ENCODE measurements around the gene NSFL1C.

NSFL1C gene

DNA sequence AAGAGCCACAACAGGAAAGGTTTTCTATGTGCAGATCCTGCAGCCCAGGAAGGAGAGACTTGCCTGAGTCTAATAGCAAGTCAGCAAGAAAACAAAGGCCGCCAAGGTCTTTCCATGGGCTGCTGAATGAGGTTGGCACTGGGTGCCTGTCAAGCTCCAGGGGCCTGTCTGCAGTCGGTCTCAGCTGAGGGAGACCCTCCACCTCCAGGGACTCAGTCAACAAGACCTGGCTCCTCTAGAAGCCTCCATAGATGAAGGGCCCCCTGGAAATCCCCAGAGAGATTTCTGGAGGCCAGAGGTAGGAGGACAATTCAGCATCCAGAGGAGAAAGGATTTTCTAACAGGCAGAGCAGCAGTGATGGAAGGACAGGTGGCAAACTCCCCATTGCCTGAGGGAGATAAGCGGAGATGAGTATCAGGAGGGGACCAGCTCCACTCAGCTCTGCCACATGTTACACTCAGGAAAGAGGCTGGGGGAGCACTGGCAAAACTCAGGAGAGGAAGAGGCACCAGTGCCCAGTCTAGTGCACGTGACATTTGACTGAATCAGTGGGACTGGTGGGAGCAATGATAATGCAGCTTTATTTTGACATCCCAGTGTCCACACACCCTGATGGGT lies 40.3 kb downstream of the NSFL1C start:
- no peak for DNase-seq (ENCODE audit: extremely low read depth, insufficient read length)
- TF ChIP-seq CTCF (IDR thresholded peaks at IDR 0.05; ENCODE audit: insufficient read depth, low read length, poor library complexity, severe bottlenecking) = no peak
- Histone ChIP-seq H3K4me3 (replicated peaks; ENCODE audit: low read depth, low read length) (no peak overlapping the region), H3K36me3 (ENCODE audit: control insufficient read depth, insufficient read depth, low read length) (no peaks in the 10 kb centered on the region), H3K27me3 (replicated peaks; ENCODE audit: control insufficient read depth, insufficient read depth, low read length) (no peaks in the 10 kb centered on the region; the same call in 1 of the 2 replicates)

GRCh38 chr20:1424336-1424735 lies 42.3 kb downstream of the NSFL1C start:
- no peaks in the 10 kb centered on the region for H3K36me3 ChIP-seq (ENCODE audit: control insufficient read depth, insufficient read depth, low read length)
- TF ChIP-seq CTCF (IDR thresholded peaks at IDR 0.05; ENCODE audit: insufficient read depth, low read length, poor library complexity, severe bottlenecking) = no peak
- no peaks in the 10 kb centered on the region; the same call in 1 of the 2 replicates for H3K27me3 ChIP-seq (replicated peaks; ENCODE audit: control insufficient read depth, insufficient read depth, low read length)
- no peak for DNase-seq (ENCODE audit: extremely low read depth, insufficient read length)
- H3K4me3 ChIP-seq (replicated peaks; ENCODE audit: low read depth, low read length) = no peak overlapping the region

- no peak for DNase-seq (ENCODE audit: extremely low read depth, insufficient read length)
- Histone ChIP-seq H3K27me3 (replicated peaks; ENCODE audit: control insufficient read depth, insufficient read depth, low read length) (no peaks in the 10 kb centered on the region; the same call in 1 of the 2 replicates), H3K36me3 (ENCODE audit: control insufficient read depth, insufficient read depth, low read length) (no peaks in the 10 kb centered on the region), H3K4me3 (replicated peaks; ENCODE audit: low read depth, low read length) (no peak overlapping the region)
- TF ChIP-seq CTCF (IDR thresholded peaks at IDR 0.05; ENCODE audit: insufficient read depth, low read length, poor library complexity, severe bottlenecking) = peak; percentile 11
Measured at GRCh38 chr20:1423625-1424106, 43.0 kb downstream of the NSFL1C start.

DNA sequence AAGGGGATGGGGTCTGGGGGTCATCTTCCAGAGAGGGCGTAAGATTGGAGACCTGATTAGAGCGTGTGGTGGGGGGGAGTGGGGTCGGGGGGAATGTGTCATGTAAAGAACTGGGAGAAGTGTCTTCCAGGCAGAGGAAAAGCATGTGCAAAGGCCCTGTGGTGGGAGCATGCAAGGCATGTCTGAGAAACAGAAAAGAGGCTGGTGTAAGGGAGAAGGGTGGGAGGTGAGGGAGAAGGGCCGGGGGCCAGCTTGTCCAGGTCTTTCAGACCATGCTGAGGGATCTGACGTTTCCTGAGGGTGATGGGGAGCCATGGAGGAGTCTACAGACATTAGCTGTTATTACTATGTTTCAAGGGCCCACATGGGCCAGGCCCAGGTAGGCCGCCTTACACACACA lies 43.4 kb downstream of the NSFL1C start:
- no peaks in the 10 kb centered on the region for H3K36me3 ChIP-seq (ENCODE audit: control insufficient read depth, insufficient read depth, low read length)
- no peak for DNase-seq (ENCODE audit: extremely low read depth, insufficient read length)
- H3K4me3 ChIP-seq (replicated peaks; ENCODE audit: low read depth, low read length) = no peak overlapping the region
- H3K27me3 ChIP-seq (replicated peaks; ENCODE audit: control insufficient read depth, insufficient read depth, low read length) = no peaks in the 10 kb centered on the region; the same call in 1 of the 2 replicates
- TF ChIP-seq CTCF (IDR thresholded peaks at IDR 0.05; ENCODE audit: insufficient read depth, low read length, poor library complexity, severe bottlenecking) = no peak

- Histone ChIP-seq H3K27me3 (replicated peaks; ENCODE audit: control insufficient read depth, insufficient read depth, low read length) (no peaks in the 10 kb centered on the region; the same call in 1 of the 2 replicates), H3K36me3 (ENCODE audit: control insufficient read depth, insufficient read depth, low read length) (no peaks in the 10 kb centered on the region), H3K4me3 (replicated peaks; ENCODE audit: low read depth, low read length) (no peak overlapping the region)
- DNase-seq (ENCODE audit: extremely low read depth, insufficient read length) = no peak
- no peak for TF ChIP-seq CTCF (IDR thresholded peaks at IDR 0.05; ENCODE audit: insufficient read depth, low read length, poor library complexity, severe bottlenecking)
Measured at GRCh38 chr20:1422753-1423152, 43.9 kb downstream of the NSFL1C start.
